SK-N-MC (cell line): ENCODE results near the gene TIFAB.

Experiments used
- EZH2 ChIP-seq: fragments of 200-600 bp; sonication (generic); IDR thresholded peaks from one replicate; pipeline ENCODE4 v1.6.1; 2017; ENCODE audit warnings: antibody characterized with exemption
- FOXP2 ChIP-seq: optimal IDR thresholded peaks from 2 replicates; pipeline ENCODE3; 2011; ENCODE audit warnings: mild to moderate bottlenecking, moderate library complexity; ENCODE audit not compliant: insufficient read depth; ENCODE audit errors: extremely low read length, control extremely low read depth
- POLR2AphosphoS5 ChIP-seq: IDR thresholded peaks from 2 replicates; pipeline ENCODE4 v1.6.1; 2012; ENCODE audit warnings: mild to moderate bottlenecking, low read depth, low read length, borderline replicate concordance

DNA sequence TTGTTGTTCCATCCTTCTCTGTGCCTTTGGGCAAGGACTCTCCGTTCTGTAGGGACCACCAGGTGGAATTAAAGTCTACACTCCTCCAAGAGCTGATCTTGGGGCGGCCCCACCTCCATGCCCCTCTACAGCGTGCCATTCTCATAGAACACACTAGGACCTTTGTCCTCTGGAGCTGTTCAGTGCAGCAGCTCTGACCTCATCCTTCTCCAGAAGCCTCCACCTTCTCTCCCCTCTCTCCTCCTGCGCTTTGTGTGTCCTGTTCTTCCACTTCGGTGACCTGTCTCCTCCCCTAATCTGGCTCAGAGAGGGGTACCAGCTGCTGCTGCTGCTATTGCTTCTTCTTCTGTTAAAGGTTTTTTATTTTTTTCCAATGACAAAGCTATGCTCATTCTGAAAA, 51.3 kb downstream of the TIFAB start:
- TF ChIP-seq POLR2AphosphoS5 (no peak), EZH2 (no peak), FOXP2 (no peak)
